MCF 10A (cell line): ENCODE data around the gene DCTN2. TPM values are rescaled to one million over a fixed set of nuclear protein-coding genes. Genes with fewer than 3 reads are reported as not detected.

Experiments
- BruUV-seq: library from RNA; stranded (reverse); fragments of 400-500 nt; replicated peaks from 2 replicates; lab custom pipeline; 2021; lab: Mats Ljungman, UMichigan
- CTCF ChIA-PET: fragments of 300-600 bp; sonication (Branson Sonifier 250); formaldehyde crosslinking; extraction: SDS; loops from one replicate; lab custom pipeline; 2021; ENCODE audit warnings: antibody characterized with exemption, inconsistent platforms; lab: Yijun Ruan, JAX
- POLR2A ChIA-PET: fragments of 300-600, 350-650 bp; sonication (Branson Sonifier 250); formaldehyde crosslinking; extraction: SDS; loops from one replicate; lab custom pipeline; 2020; ENCODE audit warnings: antibody characterized with exemption, inconsistent platforms; lab: Yijun Ruan, JAX
- DNase-seq: peaks from one replicate; pipeline ENCODE4 v3.0.0-alpha.2; 2018; ENCODE audit not compliant: unreplicated experiment
- H3K27ac Mint-ChIP-seq: one replicate; pipeline ENCODE4 v1.8.0; 2022; ENCODE audit warnings: mild to moderate bottlenecking, low read depth, mixed read lengths; ENCODE audit not compliant: unreplicated experiment
- H3K27me3 Mint-ChIP-seq: one replicate; pipeline ENCODE4 v1.8.0; 2022; ENCODE audit warnings: mixed read lengths; ENCODE audit not compliant: insufficient read depth, unreplicated experiment
- H3K36me3 Mint-ChIP-seq: one replicate; pipeline ENCODE4 v1.8.0; 2022; ENCODE audit warnings: mild to moderate bottlenecking, moderate library complexity, mixed read lengths; ENCODE audit not compliant: insufficient read depth, unreplicated experiment
- H3K4me1 Mint-ChIP-seq: one replicate; pipeline ENCODE4 v1.8.0; 2022; ENCODE audit warnings: mixed read lengths; ENCODE audit not compliant: insufficient read depth, unreplicated experiment
- H3K4me3 Mint-ChIP-seq: one replicate; pipeline ENCODE4 v1.8.0; 2022; ENCODE audit warnings: mild to moderate bottlenecking, moderate library complexity, mixed read lengths; ENCODE audit not compliant: unreplicated experiment
- H3K9me3 Mint-ChIP-seq: one replicate; pipeline ENCODE4 v1.8.0; 2022; ENCODE audit warnings: mixed read lengths; ENCODE audit not compliant: unreplicated experiment
- intact Hi-C: fragments of 100-400 bp; cut with micrococcal nuclease; formaldehyde crosslinking; loops from 2 replicates; pipeline ENCODE4 v1.14.1; 2022
- total RNA-seq: library from RNA; stranded (reverse); gene quantifications from 2 replicates; pipeline ENCODE4 v1.2.3, GENCODE V29; 2022
- TF ChIP-seq, protein P1 (sequence below): fragments of 200-600 bp; IDR thresholded peaks from one replicate; pipeline ENCODE4 v1.8.0; 2022; ENCODE audit warnings: antibody characterized with exemption, mild to moderate bottlenecking; ENCODE audit not compliant: unreplicated experiment

DCTN2 gene
- total RNA-seq, 1 experiment from 2014 or later = 149 TPM

GRCh38 chr12:57534991-57535543 is 11.9 kb downstream of the DCTN2 start:
- no peaks in the 10 kb centered on the region for H3K9me3 Mint-ChIP-seq
- DNase-seq = no peak
- BruUV-seq = no TSS peak
- H3K27me3 Mint-ChIP-seq = no peaks in the 10 kb centered on the region
- H3K4me3 Mint-ChIP-seq = no peak overlapping the region
- no peaks in the 10 kb centered on the region for H3K4me1 Mint-ChIP-seq
- H3K36me3 Mint-ChIP-seq = peaks cover 68% of the 10 kb centered on the region
- ChIA-PET POLR2A (interaction anchor here (1.2 to 2.1 kb wide), 4 partner anchors 11 to 15 kb away, joined by 3 to 9 read pairs (median 5); partner anchors contain the start of genes DCTN2, DDIT3 and MBD6), CTCF (no interaction called here)
- TF ChIP-seq, protein P1, sequence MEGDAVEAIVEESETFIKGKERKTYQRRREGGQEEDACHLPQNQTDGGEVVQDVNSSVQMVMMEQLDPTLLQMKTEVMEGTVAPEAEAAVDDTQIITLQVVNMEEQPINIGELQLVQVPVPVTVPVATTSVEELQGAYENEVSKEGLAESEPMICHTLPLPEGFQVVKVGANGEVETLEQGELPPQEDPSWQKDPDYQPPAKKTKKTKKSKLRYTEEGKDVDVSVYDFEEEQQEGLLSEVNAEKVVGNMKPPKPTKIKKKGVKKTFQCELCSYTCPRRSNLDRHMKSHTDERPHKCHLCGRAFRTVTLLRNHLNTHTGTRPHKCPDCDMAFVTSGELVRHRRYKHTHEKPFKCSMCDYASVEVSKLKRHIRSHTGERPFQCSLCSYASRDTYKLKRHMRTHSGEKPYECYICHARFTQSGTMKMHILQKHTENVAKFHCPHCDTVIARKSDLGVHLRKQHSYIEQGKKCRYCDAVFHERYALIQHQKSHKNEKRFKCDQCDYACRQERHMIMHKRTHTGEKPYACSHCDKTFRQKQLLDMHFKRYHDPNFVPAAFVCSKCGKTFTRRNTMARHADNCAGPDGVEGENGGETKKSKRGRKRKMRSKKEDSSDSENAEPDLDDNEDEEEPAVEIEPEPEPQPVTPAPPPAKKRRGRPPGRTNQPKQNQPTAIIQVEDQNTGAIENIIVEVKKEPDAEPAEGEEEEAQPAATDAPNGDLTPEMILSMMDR = no peak
- H3K27ac Mint-ChIP-seq = no peak overlapping the region
- intact Hi-C loops = no loop called here

GRCh38 chr12:57534250-57534649 is 12.7 kb downstream of the DCTN2 start:
- no peaks in the 10 kb centered on the region for H3K27me3 Mint-ChIP-seq
- BruUV-seq = no TSS peak
- no peak overlapping the region for H3K4me3 Mint-ChIP-seq
- POLR2A ChIA-PET = interaction anchor here (1.2 to 2.1 kb wide), 3 partner anchors 11 to 15 kb away, joined by 3 to 9 read pairs (median 5); partner anchors contain the start of genes DCTN2, DDIT3 and MBD6
- intact Hi-C loops = no loop called here
- no peaks in the 10 kb centered on the region for H3K4me1 Mint-ChIP-seq
- DNase-seq = no peak
- CTCF ChIA-PET = no interaction called here
- TF ChIP-seq, protein P1 = no peak
- peaks cover 73% of the 10 kb centered on the region for H3K36me3 Mint-ChIP-seq
- no peaks in the 10 kb centered on the region for H3K9me3 Mint-ChIP-seq
- H3K27ac Mint-ChIP-seq = no peak overlapping the region

GRCh38 chr12:57533108-57533507 is 13.9 kb downstream of the DCTN2 start:
- Mint-ChIP-seq H3K27ac (no peak overlapping the region), H3K36me3 (peaks cover 72% of the 10 kb centered on the region), H3K27me3 (no peaks in the 10 kb centered on the region), H3K9me3 (no peaks in the 10 kb centered on the region), H3K4me1 (no peaks in the 10 kb centered on the region), H3K4me3 (no peak overlapping the region)
- ChIA-PET CTCF (interaction anchor here (1.4 kb wide), 1 partner anchor 9 kb away, joined by 6 read pairs; no protein-coding TSS in a partner anchor), POLR2A (interaction anchor here (1.3 to 2.1 kb wide), 6 partner anchors 8 to 14 kb away, joined by 4 to 10 read pairs (median 6); partner anchors contain the start of genes DCTN2 and MBD6)
- no TSS peak for BruUV-seq
- no peak for DNase-seq
- intact Hi-C loops = no loop called here
- TF ChIP-seq, protein P1 = no peak

DNA sequence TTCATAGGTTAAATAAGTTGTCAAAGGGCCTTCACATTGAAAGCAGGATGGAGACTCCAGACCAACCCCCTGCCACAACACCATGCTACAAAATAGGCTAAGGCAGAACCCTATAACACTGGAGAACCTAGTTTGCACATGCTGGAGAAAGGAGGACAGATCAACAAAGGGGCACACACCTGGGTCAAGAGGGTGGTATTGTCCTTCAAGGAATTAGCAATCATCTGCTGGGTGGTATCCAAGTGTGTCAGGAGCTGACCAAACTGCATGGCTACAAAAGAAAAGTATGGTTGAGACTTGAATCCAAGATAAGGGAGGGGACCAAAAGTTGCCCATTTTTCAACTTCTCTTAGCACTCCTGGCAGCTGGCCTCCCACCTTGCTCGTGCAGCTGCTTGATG is 15.2 kb downstream of the DCTN2 start:
- ChIA-PET POLR2A (interaction anchor here (0.6 to 1.8 kb wide), 6 partner anchors 8 to 15 kb away, joined by 3 to 10 read pairs (median 5); partner anchors contain the start of gene DCTN2), CTCF (interaction anchor here (0.6 to 1.6 kb wide), 4 partner anchors 8 to 127 kb away, joined by 3 to 7 read pairs (median 6); no protein-coding TSS in a partner anchor)
- Mint-ChIP-seq H3K27ac (no peak overlapping the region), H3K4me1 (no peaks in the 10 kb centered on the region), H3K27me3 (no peaks in the 10 kb centered on the region), H3K36me3 (peaks cover 73% of the 10 kb centered on the region), H3K4me3 (no peak overlapping the region), H3K9me3 (no peaks in the 10 kb centered on the region)
- TF ChIP-seq, protein P1 = no peak
- intact Hi-C loops = no loop called here
- no peak for DNase-seq
- BruUV-seq = no TSS peak
